OCI-LY3 (cell line): ENCODE results near the gene FARP1.

Source experiments
- H2AFZ ChIP-seq: fragments of 200-600, 300-600 bp; shearing (Covaris generic); 2 replicates; pipeline ENCODE4 v1.6.0; 2014; ENCODE audit warnings: antibody characterized with exemption, low read depth, low read length
- H3K27ac ChIP-seq: fragments of 200-600, 300-600 bp; sonication (generic); 2 replicates; pipeline ENCODE4 v1.5.1; 2014; ENCODE audit warnings: mild to moderate bottlenecking, low read length, moderate library complexity, mixed read lengths
- H3K27me3 ChIP-seq: fragments of 200-600, 300-600 bp; sonication (generic); 2 replicates; pipeline ENCODE4 v1.6.1; 2014; ENCODE audit warnings: low read depth, low read length, mixed read lengths
- H3K36me3 ChIP-seq: fragments of 200-600, 300-600 bp; sonication (generic); replicated peaks from 2 replicates; pipeline ENCODE3; 2014; ENCODE audit warnings: low read depth, low read length, mixed read lengths
- H3K4me1 ChIP-seq: fragments of 300-600, 200-600 bp; sonication (generic); 2 replicates; pipeline ENCODE4 v1.6.1; 2014; ENCODE audit warnings: low read length, mixed read lengths
- H3K4me2 ChIP-seq: fragments of 200-600, 300-600 bp; sonication (generic); 2 replicates; pipeline ENCODE4 v1.6.1; 2014; ENCODE audit warnings: low read length, mixed read lengths
- H3K4me3 ChIP-seq: fragments of 300-600, 200-600 bp; sonication (generic); 2 replicates; pipeline ENCODE4 v1.5.1; 2014; ENCODE audit warnings: antibody characterized with exemption, mild to moderate bottlenecking, low read length, moderate library complexity
- H3K79me2 ChIP-seq: fragments of 300-600, 200-600 bp; shearing (Covaris generic); 2 replicates; pipeline ENCODE4 v1.6.1; 2014; ENCODE audit warnings: mild to moderate bottlenecking, low read length, mixed read lengths
- H3K9ac ChIP-seq: fragments of 300-600, 200-600 bp; shearing (Covaris generic); 2 replicates; pipeline ENCODE4 v1.6.0; 2014; ENCODE audit warnings: mild to moderate bottlenecking, low read length, moderate library complexity
- H3K9me3 ChIP-seq: fragments of 200-600, 300-600 bp; shearing (Covaris generic); 2 replicates; pipeline ENCODE4 v1.6.1; 2014; ENCODE audit warnings: low read length, mixed read lengths; ENCODE audit not compliant: insufficient read depth
- H4K20me1 ChIP-seq: fragments of 200-600, 300-600 bp; sonication (generic); 2 replicates; pipeline ENCODE4 v1.6.1; 2016; ENCODE audit warnings: low read length, mixed read lengths; ENCODE audit not compliant: insufficient read depth
- CTCF ChIP-seq: fragments of 200-600, 300-600 bp; sonication (generic); IDR thresholded peaks from 2 replicates; pipeline ENCODE4 v1.5.1; 2014; ENCODE audit warnings: antibody characterized with exemption, low read length, low read depth
- EZH2phosphoT487 ChIP-seq: fragments of 200-600 bp; shearing (Covaris generic); IDR thresholded peaks from 2 replicates; pipeline ENCODE4 v1.6.1; 2018; ENCODE audit warnings: antibody characterized with exemption, mixed run types, low read depth

Gene FARP1

GRCh38 chr13:98214707-98215106, 71.8 kb downstream of the FARP1 start:
- Histone ChIP-seq H3K4me1 (peaks cover 7% of the 10 kb centered on the region), H3K79me2 (no peaks in the 10 kb centered on the region), H3K27me3 (no peaks in the 10 kb centered on the region), H3K9ac (no peak overlapping the region), H3K9me3 (no peaks in the 10 kb centered on the region), H3K27ac (no peak overlapping the region), H3K36me3 (no peaks in the 10 kb centered on the region), H3K4me3 (no peak overlapping the region), H3K4me2 (no peak overlapping the region), H4K20me1 (no peaks in the 10 kb centered on the region), H2AFZ (no peak overlapping the region)
- no peak for TF ChIP-seq EZH2phosphoT487
- no peak for TF ChIP-seq CTCF

- no peaks in the 10 kb centered on the region for H3K36me3 ChIP-seq
- no peaks in the 10 kb centered on the region for H4K20me1 ChIP-seq
- H3K4me1 ChIP-seq: peaks cover 7% of the 10 kb centered on the region
- H3K9me3 ChIP-seq: no peaks in the 10 kb centered on the region
- no peak overlapping the region for H2AFZ ChIP-seq
- no peaks in the 10 kb centered on the region for H3K27me3 ChIP-seq
- H3K79me2 ChIP-seq: no peaks in the 10 kb centered on the region
- no peak overlapping the region for H3K27ac ChIP-seq
- H3K9ac ChIP-seq: no peak overlapping the region
- H3K4me3 ChIP-seq: no peak overlapping the region
- H3K4me2 ChIP-seq: no peak overlapping the region
- TF ChIP-seq EZH2phosphoT487: no peak
Observed at GRCh38 chr13:98215508-98215907, 72.6 kb downstream of the FARP1 start.

GRCh38 chr13:98216135-98216565, 73.3 kb downstream of the FARP1 start:
- H3K27ac ChIP-seq: no peak overlapping the region
- H3K9me3 ChIP-seq: no peaks in the 10 kb centered on the region

GRCh38 chr13:98216711-98217285, 73.9 kb downstream of the FARP1 start:
- no peak overlapping the region for H3K27ac ChIP-seq
- H3K4me3 ChIP-seq: no peak overlapping the region

More at GRCh38 chr13:98216135-98216565, 73.3 kb downstream of the FARP1 start:
- Histone ChIP-seq H3K79me2 (no peaks in the 10 kb centered on the region), H3K9ac (no peak overlapping the region), H3K4me1 (peaks cover 7% of the 10 kb centered on the region), H3K4me2 (no peak overlapping the region), H3K4me3 (no peak overlapping the region), H3K27me3 (no peaks in the 10 kb centered on the region), H4K20me1 (no peaks in the 10 kb centered on the region), H2AFZ (no peak overlapping the region), H3K36me3 (no peaks in the 10 kb centered on the region)
- TF ChIP-seq EZH2phosphoT487 (no peak), CTCF (no peak)

More at GRCh38 chr13:98216711-98217285, 73.9 kb downstream of the FARP1 start:
- Histone ChIP-seq H4K20me1 (no peaks in the 10 kb centered on the region), H3K36me3 (no peaks in the 10 kb centered on the region), H3K4me1 (peaks cover 7% of the 10 kb centered on the region), H3K27me3 (no peaks in the 10 kb centered on the region), H3K9ac (no peak overlapping the region), H2AFZ (peak overlapping the region; percentile 17; the same call in 1 of the 2 replicates), H3K4me2 (peak overlapping the region; percentile 15; the same call in 1 of the 2 replicates), H3K9me3 (no peaks in the 10 kb centered on the region), H3K79me2 (no peaks in the 10 kb centered on the region)
- TF ChIP-seq CTCF: no peak
- no peak for TF ChIP-seq EZH2phosphoT487
